Measurements from ENCODE around the gene CXCR4.

Gene CXCR4

GRCh38 chr2:136065384-136065783 lies 52.6 kb downstream of the CXCR4 start:
- no peak for TF ChIP-seq POLR2A (IDR thresholded peaks at IDR 0.05; ENCODE audit: low read depth, low read length)
- no peak for FAIRE-seq
- no peak for DNase-seq (ENCODE audit: insufficient read length, low spot score)

Data from H54 (cell line).